HG03135 (cell line): ENCODE data around the gene VWDE.

Experiments
- ATAC-seq: cut with Tn5 transposase; IDR thresholded peaks from one replicate; pipeline ENCODE4 v1.9.1; 2021; ENCODE audit warnings: mild to moderate bottlenecking, moderate library complexity; ENCODE audit not compliant: unreplicated experiment

Gene VWDE

DNA sequence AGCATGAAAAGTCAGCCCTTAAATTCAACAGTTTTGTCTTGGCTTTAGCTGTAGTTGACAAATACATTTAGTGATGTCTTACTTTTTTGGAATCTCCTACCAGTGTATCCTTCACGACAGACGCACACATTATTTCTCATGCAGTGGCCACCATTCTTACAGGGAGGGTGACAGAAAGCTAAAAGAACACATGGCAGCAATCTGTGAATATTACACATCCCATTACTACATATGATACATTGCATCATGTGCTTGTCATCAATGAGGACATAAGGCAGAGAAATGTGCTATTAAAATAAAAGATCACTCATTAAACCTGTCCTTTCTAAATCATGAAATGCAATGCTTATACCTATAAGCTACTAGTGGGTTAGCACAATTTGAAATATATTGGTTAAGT lies 66.6 kb downstream of the VWDE start:
- ATAC-seq = no peak

DNA sequence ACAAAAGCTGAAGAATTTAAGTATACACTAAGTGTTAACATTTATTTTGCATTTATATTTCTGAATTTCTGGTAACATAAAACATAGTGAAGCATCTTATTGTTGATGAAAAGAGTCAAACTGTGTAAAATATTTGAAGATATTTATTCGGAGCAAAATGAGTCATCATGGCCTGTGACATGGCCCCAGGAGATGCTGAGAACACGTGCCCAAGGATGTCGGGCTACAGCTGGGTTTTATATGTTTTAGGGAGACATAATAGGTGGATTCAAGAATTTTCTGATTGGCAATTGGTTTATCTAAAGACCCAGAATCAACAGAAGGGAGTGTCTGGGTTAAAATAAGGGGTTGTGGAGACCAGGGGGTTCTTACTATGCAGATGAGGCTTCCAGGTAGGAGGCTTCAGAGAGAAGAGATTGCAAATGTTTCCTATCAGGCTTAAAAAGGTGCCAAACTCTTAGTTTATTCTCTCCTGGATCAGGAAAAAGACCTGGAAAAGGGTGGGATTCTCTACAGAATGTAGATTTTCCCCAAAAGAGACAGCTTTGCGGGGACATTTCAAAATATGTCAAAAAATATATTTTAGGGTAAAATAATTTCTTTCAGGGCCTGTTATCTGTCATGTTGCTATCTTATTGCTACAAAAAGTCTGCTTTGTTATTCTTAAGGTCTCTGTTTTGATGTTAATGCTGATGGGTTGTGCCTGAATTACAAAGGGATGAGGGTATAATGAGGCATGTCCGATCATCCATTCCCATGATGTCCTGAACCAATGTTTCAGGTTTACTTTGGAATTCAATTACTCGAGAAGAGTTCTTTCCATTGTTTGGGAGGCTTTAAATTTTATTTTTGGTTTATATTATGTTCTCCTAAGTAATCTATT lies 74.5 kb downstream of the VWDE start:
- ATAC-seq = no peak

DNA sequence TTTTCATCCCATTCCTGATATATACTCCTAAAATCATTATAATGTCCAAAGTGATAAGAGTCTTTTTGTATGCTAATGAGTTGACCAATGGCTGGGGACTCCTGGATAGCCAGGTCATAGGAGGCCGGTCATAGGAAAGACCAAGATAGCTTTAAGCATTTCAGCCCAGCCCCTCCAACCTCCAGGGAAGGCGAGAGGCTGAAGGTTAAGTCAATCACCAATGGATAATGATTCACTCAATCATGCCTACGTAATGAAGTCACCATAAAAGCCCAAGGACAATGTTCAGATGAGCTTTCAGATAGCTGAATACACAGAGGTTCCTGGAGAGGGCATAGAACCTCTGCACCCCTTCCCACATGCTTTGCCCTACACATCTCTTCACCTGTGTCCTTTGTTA lies 75.7 kb downstream of the VWDE start:
- no peak for ATAC-seq

DNA sequence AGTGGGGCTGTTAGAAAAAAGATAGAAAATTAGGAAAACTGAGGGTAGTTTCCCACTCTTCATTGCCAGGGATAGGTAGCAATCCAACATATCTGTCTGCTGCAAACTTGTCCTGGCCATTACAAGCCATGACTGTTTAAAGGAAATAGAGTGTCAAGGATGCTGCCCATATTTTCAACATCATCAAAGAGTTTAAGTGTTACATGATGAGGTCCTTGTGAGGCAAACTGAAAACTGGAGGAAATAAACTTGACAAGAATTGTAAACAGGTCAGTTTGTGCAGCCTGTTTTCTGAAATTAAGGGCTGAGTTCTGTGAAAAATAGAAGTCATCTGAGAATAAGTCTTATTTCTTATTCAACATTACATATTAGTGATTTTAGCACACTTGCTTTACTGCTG lies 78.0 kb downstream of the VWDE start:
- no peak for ATAC-seq

DNA sequence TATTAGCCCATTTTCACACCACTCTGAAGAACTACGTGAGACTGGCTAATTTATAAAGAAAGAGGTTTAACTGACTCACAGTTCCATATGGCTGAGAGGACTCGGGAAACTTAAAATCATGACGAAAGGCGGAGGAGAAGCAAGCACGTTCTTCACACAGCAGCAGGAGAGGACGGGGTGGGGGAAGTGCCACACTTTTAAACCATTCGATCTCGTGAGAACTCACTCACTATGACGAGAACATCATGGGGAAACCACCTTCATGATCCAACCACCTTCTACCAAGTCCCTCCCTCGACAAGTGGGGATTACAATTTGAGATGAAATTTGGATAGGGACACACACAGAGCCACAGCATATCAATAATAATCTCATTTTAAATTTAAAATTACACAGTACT lies 80.2 kb downstream of the VWDE start:
- ATAC-seq = no peak

DNA sequence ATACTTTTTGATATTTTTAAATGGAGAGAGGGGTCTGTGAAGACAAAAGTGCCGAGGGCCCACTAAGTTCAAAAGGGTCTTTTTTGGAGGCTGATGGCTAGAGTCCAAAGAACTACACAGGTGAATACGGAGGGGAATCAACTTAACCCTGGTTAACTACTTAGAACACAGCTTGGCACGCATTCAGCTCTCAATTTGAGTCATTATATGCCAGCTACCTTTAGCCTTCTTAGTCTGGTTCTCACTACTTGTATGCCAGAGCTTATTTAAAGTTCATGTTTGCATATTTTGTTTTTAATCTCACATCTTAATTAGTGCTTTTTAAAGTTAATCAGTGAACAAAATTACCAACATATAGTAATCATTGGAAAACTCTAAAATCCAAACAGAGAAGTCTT lies 80.8 kb downstream of the VWDE start:
- ATAC-seq = no peak

DNA sequence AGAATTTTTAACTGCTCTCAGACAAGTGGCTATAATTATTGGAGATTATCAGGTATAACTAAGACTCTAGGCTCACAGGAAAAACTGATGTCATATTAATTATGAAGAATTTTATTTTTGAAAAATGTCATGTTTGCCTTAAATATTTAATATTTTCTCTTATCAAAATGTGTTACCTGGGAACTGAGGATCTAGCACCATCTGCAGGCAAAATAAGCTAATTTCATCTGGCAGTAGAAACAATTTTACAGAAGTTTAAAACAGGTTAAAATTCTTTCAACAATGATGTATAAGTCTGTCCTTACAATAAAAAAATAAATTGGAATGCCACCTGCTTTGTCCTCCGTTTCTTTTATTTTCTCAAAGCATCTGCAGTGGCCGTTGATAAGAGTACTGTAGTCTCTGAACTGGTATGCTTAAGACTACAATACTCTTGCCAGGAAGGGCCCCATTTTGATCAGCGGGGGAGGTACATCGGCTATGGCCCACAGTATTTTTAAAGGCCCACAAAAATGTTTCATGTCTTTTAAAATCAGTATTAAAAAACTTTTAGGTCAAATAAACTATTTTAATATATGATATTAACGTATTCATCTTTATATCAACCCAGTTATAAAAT lies 81.3 kb downstream of the VWDE start:
- no peak for ATAC-seq

DNA sequence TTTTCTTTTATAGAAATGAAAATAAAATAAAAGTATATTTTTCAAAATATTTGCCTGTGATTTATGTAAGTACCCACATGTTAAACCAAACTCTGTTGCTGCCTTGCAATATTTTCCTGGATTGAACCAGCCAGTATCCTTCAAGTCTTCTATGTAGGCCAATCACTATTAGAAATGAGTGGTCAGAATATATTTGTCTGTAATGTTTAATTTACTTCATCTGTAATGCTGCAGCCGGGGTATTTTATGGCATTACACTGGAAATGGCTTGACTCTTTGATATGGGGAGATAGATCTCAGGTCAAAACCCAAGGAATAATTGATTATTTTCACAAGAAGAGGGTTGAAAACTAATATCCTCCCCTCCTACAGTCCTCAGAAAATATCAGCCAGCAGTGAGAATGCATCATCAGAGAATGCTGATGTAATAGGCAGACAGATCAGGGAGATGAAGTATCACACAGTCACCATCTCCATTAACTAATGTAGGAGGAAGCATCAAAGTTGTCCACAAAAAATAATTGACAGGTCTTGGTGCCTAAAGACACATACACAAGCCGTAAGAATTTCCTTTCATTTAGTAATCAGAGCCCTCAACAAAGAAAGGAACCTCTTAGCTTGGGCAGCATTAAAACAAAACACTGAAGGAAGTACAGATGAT lies 82.5 kb downstream of the VWDE start:
- ATAC-seq = no peak

DNA sequence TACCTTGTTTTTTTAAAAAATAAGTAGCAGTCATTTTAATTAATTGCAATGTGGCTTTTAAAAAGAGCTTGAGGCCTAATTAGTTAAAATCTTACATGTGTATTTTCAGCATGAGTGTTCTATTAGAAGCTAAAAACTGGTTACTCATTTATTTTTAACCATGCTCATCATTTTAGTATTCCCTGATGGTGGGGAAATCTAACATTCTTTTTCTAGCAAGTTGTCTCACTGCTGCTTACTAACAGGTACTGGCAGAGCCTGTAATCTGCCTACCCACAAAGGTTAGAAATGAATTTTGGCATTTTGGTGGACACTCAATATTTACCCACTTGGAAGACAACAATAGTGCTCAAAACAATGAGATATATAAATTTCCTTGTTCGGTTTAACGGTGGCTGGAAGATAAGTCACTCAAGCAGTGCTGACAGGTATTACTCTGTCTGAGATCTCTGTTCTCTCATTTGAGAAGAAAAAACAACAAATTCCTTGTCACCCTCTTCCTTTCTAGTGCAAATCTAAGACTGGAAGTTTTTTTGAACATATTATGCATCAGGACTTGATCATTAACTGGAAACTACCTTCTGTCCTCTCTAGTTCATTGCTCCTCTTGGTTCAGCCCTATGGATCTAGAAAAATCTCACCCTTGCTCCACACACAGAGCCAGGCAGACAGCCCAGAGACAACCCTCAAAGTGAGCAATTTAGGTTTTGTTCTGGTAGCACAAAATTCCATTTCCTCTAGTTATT lies 83.3 kb downstream of the VWDE start:
- no peak for ATAC-seq

DNA sequence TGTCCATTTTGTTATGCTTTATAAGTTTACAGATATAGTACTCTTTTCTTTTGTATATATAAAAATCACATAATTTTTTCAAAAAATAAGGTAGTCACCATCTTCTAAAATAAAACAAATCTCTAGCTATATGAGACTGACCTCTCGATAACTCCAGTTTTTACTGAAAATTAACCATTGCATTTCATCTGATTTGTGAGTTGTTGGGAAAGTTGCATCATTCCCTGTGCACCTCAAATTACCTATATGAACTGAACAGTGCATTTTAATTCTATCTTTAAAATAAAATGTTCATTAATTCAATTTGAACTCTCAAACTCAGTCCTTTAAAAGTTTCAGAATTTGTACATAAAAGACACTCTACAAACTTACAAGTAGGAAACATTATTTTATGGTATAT lies 86.0 kb downstream of the VWDE start:
- no peak for ATAC-seq

DNA sequence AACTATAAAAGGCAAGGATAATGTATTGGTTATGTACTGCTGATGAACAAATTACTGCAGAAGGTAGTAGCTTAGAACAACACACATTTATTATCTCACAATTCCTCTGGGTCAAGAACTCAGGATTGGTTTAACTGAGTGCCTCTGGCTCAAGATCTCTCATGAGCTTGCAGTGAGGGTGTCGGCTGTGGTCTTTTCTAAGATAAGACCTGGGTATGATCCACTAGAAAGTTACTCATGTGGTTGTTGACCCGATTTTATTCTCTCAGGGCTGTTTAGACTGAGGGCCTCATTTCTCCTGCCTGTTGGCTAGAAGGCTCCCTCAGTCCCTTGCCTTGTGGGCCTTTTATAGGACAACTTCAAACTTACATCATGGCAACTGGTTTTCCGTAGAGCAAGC lies 86.7 kb downstream of the VWDE start:
- no peak for ATAC-seq

DNA sequence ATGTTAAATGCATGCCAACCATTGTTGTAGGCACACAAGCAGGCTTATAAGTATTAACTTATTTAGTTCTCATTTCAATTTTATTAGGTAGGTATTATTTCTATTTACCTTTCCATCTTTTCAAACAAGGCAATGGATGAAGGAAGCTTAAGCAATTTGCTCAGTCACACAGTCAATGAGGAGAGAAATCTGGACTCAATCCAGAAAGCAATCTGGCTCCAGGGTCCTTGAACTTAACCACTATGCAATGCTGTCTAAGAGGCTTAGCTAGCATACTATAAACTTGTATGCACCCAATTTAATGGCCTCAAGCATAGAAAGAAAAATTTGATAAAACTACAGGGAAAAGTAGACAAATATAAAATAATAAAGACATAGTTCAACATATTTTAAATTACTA lies 88.6 kb downstream of the VWDE start:
- no peak for ATAC-seq

DNA sequence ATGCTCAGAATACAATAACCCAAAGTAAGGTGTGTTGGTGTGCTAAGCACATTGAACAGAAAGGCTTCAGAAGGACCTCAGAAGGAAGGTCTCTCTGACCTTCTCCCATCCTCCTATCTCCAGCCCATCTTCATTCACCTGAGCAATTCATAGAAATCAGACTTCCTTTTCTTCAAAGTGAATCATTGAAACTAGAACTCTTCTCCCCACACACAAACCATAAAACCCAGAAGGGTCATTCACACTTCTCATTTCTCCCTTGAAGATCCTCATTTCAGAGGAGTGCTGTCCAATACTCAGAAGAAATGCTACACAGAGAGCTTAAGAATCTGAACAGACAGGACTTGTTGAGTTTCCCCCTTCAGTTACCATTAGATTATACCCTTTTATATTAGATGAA lies 89.5 kb downstream of the VWDE start:
- no peak for ATAC-seq

DNA sequence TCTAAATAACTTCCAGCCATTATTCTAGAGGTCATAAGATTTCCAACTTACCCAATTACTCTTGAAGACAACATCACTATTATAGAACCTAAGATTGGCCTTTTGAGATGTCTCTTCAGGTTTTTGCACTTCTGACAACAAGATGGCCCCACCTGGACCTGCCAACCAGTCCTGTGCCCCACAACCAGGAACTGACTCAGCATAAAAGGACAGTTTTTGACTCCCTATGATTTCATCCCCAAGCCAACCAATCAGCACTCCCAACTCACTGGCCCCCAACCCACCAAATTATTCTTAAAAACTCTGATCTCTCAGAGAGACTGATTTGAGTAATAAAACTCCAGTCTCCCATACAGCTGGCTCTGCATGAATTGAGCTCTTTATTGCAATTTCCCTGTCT lies 98.2 kb downstream of the VWDE start:
- ATAC-seq = no peak

DNA sequence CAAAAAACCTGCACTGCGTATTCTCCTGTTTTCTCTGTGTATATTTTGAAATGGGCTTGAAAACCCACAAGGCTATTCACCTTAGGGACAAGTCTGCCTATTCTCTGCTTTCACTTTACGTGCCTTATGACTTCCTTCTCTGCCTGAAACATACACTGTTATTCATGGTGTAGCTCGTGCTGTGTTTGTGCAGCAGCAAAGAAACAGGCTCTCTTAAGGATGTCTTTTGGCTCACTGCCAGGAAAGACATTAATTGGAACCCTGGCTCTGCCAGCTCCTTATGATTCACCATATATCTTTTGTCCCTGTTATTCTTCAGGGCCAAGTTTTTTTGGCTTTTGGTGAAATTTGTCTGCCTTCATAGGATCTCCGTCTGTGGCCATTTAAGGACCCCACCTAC lies 100.2 kb downstream of the VWDE start:
- ATAC-seq = no peak

DNA sequence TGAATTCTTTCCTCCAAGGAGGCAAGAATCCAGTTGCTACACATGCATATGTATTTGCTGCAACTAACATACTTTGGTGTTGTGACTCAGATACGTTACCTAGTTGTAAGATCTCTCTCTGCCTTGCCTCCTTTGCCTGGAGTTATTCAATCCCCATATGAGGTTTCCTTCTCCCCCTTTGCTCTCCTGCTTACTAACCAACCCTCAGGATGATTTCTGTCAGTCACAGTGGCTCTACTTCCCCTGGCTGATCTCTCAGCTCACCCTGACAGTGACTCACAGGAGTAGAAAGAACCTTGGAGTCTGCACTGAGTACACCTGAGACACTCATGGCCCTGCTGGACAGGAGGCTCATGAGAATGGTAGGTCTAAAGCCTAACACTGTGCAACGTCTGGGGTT lies 100.6 kb downstream of the VWDE start:
- ATAC-seq = no peak

DNA sequence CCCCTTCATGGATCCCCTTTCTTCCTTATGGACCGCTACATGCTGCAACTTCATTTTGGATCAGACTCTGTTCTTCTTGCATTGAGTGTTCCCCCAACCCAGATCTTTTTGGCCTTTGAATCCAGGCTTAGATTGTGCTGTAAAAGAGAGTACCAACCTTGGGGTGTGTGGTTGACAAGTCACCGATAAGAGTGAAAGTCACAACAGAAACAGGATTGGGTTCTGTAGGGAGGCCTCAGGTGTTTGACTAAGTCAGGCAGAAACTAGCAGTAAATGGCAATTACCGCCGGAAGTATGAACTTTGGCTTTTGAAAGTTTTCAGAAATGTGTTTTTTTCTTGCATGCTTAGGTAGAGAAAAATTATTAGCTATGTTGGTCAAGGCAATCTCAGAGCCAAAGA lies 103.2 kb downstream of the VWDE start:
- ATAC-seq = no peak

DNA sequence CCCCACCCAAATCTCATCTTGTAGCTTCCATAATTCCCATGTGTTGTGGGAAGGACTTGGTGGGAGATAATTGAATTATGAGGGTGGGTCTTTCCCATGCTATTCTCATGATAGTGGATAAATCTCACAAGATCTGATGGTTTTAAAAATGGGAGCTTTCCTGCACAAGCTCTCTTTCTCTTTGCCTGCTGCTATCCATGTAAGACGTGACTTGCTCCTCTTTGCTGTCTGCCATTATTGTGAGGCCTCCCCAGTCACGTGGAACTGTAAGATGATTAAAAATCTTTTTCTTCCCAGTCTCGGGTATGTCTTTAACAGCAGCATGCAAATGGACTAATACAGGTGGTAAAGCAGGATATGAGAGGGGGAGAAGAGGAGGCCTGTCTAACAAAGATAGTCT lies 104.3 kb downstream of the VWDE start:
- ATAC-seq = no peak

DNA sequence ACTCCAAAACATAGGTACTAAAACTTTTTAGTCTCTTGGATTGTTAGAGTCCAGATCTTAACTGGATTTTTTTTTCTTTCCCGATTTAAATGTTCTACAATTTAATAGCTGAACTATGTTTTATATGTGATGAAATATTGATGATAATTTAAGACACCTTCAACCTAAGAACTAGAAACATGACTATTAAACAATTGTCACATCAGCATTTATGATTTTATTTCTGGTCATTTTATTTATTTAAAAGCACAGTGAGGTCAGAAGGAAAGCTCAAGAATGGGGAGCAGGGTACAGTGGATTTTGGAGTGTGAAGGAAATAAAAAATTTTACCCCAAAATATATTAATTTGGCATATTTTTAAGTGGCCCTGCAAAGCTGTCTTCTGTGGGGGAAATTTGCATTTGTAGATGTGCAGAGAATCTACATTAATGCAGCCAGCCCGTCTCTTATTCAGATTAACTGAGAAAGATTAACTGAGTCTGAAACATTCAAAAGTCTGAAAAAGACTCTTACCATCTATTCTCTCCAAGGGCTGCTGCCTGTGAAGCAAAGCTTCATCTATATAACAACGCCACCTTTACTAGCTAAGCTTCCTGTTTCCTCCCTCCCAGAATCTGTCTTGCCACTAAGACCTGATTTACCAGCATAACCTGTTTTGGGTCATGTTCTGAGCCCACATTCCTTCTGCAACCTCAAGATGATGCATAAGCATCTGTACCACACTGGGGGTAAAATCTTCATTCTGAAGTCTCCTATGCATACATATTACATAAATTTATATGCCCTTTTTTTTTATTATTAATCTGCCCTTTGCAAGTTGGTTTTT lies 106.2 kb downstream of the VWDE start:
- no peak for ATAC-seq

DNA sequence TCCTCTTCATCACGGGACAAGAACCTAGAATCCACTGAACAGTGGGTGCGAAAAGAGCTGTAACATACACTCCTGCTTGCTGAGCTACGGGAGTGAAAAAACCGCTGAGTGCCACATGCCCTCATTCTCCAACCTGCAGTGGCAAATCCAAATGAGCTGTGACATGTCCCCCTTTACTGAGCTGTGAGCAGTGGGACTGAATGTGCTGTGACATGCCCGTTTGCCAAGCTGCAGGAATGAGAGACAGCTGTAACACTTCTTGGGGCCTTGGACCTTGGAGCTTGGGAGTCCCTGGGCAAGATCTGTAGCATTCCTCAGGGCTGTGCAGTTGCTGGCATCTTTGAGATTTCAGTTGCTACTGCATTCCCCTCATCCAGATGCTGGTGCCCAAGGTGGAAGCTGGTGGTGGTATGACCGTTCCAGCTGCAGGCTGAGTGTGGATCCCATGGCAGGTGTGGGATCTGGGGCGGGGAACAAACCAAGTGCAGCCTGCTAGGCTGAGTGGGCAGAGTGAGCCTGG lies 107.6 kb downstream of the VWDE start:
- ATAC-seq = no peak
